ENCODE data around the gene CACNG7.

Gene CACNG7

DNA sequence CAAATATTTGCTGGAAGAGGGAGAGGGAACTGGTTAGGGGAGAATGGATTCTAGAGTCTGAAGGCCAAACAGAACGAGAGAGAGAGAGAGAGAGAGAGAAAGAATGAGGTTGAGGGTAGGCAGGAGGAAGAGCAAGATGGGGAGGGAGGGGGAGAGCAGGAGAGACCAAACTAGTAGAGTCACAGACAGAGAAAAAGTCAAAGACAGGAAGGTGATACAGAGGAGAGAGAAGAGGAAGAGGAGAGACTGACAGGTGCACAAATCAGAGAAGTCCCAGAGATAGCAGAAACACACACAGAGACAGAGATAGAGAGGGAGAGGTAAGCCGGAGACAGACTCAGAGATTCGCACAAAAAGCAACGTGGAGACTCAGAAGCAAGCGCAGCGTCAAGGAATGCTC, 76.8 kb downstream of the CACNG7 start:
- DNase-seq, result no peak

DNA sequence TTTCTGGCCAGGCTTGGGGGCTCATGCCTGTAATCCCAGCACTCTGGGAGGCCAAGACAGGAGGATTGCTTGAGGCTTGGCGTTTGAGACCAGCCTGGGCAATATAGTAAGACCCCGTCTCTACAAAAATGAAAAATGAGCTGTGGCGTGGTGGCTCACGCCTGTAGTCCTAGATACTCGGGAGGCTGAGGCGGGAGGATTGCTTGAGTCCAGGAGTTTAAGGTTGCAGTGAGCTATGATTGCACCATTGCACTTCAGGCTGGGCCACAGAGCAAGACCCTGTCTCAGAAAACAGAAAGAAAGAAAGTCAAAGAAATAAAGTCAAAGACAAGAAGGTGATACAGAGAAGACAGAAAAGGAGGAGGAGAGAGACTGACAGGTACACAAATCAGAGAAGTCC, 79.9 kb downstream of the CACNG7 start:
- no peak for DNase-seq

DNA sequence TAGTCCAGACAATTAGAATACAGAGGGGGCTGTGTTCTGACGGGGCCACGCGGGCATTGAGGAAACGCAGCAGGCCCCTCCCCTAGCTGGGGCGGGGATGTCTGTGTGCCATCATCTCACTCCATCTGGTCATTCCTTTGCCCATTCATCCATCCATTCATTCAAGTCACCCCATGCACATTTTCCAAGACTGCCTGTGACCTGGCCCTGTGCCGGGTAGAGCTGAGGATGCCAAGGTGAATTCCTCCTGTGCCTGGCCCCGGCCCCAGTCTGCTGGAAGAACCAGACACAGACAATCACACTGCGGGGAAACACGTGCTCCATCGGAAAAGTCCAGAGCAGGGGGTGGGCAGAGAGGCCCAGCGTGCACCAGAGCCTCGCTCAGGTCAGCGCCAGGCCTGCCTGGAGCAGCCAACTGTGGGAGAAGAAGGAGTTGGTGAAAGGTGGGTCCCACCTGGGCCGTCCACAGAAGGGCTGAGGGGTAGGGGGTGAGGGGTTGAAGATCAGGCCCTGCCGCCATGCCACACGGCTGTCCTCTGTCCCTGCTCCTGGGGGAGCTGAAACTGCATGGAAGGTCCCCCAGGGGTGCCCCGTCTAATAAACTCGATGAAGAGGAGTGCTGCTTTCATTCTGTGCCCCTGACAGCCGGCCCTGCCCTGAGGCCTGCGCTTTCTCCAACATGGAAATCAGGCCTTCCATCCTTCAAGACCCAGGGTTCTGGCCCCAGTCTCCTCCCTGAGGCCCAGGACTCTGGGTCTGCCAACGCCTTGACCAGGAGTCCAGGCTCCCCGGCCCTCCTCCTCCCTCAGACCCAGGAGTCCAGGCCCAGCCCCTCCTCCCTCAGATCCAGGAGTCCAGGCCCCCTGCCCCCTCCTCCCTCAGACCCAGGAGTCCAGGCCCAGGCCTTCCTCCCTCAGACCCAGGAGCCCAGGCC, 80.8 kb downstream of the CACNG7 start:
- DNase-seq, result no peak

DNA sequence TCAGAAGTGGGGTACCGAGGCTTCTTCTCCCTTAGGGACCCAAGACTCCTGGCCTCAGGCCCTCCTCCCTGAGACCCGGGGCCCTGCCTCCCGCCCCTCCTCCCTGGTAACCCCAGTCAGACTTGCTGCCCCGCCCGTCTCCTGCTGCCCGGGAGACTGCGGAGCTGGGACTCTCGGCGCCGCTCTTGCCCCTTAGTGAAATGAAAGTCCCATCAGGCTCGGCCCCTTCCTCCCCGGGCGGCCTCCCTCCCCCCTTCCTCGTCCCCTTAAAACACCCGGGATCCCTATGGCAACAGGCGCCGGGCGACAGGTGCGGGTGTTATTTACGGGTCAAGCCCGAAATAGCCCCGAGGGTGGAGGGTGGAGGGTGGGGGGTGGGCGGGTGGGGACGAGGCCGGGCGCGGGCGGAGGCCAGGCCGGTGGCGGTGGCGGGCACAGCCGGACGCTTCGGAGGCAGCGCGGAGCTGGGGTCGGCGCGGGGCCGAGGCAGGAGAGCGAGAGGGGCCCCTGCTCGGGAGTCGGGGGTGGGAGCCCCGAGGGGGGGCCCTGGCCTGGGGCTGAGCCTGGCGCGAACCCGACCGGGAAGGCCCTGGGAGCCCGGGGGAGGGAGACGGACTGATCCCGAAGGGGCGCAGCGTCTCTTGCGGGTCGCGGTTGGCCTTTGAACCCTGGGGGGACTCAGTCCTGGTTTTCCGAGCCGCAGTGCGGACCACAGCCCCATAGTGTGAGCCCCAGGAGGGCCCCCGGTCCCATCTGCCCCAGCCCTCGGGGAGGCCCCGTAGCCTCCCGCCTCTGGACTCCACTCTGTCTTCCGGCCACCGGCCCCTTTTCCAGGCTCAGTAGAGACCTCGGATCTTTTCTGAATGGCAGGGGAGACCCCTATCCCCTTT, 82.4 kb downstream of the CACNG7 start, which contains the start of gene CACNG6:
CACNG6 (plus strand) TSS at position 414 of the 890 bp plus-strand sequence. CDS start 1,241 bp downstream, outside the sequence.
- DNase-seq, result no peak

DNA sequence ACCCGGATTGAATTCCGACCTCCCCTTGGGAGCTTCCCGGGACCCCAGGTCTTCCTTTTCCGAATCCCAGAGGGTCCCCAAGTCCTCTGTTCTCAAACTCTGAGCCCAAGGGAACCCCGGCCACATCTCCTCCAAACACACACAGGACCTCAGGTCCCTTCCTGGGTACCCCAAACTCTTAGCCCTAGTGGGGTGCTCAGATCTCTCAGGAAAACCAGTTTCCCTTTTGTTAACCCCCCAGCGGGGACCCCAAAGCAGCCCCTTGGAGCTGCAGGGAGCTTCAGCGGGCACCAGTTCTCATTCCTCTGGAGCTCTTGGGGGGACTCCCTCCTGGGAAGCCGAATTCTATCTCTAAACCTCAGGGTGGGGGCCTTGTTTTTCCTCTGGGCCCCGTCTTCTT, 83.1 kb downstream of the CACNG7 start:
- DNase-seq, result no peak

DNA sequence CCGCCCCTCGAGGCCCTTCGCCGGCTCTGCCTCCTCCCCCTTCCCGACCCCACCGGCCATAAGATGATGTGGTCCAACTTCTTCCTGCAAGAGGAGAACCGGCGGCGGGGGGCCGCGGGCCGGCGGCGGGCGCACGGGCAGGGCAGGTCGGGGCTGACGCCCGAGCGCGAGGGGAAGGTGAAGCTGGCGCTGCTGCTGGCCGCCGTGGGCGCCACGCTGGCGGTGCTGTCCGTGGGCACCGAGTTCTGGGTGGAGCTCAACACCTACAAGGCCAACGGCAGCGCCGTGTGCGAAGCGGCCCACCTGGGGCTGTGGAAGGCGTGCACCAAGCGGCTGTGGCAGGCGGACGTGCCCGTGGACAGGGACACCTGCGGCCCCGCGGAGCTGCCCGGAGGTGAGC, 83.7 kb downstream of the CACNG7 start:
- DNase-seq, result no peak

DNA sequence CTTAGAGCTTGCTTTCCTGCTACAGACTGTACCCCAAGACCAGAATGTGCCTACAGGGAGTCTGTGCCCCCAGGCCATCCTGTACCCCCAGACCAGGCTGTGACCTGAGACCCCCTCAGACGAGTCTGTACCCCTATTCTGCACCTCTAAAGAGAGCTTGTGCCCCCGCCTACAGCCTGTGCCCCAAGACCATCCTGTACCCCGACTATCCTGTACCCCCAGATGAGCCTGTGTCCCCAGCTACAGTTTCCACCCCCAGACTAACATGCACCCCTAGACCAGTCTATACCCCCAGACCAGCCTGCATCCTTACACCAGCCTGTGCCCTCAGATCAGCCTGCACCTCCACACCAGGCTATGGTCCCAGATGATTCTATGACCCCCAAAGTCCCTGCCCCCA, 84.4 kb downstream of the CACNG7 start:
- no peak for DNase-seq

All from NCI-H1048 (cell line).